CD4-positive, alpha-beta T cell treated with Interleukin-4 for 4 hours (primary cell): Measurements from ENCODE around the gene WNK2.

Experiments used
- DNase-seq: peaks from one replicate; pipeline ENCODE4 v3.0.0-alpha.2; 2020

Gene WNK2

GRCh38 chr9:93220627-93221026 lies 36.7 kb downstream of the WNK2 start:
- DNase-seq = no peak

- DNase-seq = no peak
Measured at GRCh38 chr9:93221044-93221443, 37.1 kb downstream of the WNK2 start.

GRCh38 chr9:93222890-93223259 lies 38.9 kb downstream of the WNK2 start:
- DNase-seq = no peak

- DNase-seq = no peak
Measured at GRCh38 chr9:93223260-93224180, 39.6 kb downstream of the WNK2 start.

GRCh38 chr9:93224591-93224990 lies 40.7 kb downstream of the WNK2 start:
- DNase-seq = no peak

- no peak for DNase-seq
Measured at GRCh38 chr9:93225417-93225816, 41.5 kb downstream of the WNK2 start.

- no peak for DNase-seq
Measured at GRCh38 chr9:93225892-93226291, 42.0 kb downstream of the WNK2 start.

GRCh38 chr9:93226819-93227218 lies 42.9 kb downstream of the WNK2 start:
- DNase-seq = no peak

- DNase-seq = no peak
Measured at GRCh38 chr9:93228030-93228429, 44.1 kb downstream of the WNK2 start.

GRCh38 chr9:93228453-93228852 lies 44.5 kb downstream of the WNK2 start:
- no peak for DNase-seq

- DNase-seq = no peak
Measured at GRCh38 chr9:93229636-93230035, 45.7 kb downstream of the WNK2 start.

GRCh38 chr9:93230185-93230584 lies 46.2 kb downstream of the WNK2 start:
- DNase-seq = no peak

- no peak for DNase-seq
Measured at GRCh38 chr9:93230601-93231000, 46.7 kb downstream of the WNK2 start.

GRCh38 chr9:93231121-93231694 lies 47.3 kb downstream of the WNK2 start:
- DNase-seq = no peak

- no peak for DNase-seq
Measured at GRCh38 chr9:93231716-93232115, 47.8 kb downstream of the WNK2 start.

- no peak for DNase-seq
Measured at GRCh38 chr9:93232388-93232960, 48.5 kb downstream of the WNK2 start.

- DNase-seq = no peak
Measured at GRCh38 chr9:93233033-93233432, 49.1 kb downstream of the WNK2 start.

GRCh38 chr9:93234600-93234999 lies 50.7 kb downstream of the WNK2 start:
- DNase-seq = no peak

- DNase-seq = no peak
Measured at GRCh38 chr9:93235300-93235960, 51.5 kb downstream of the WNK2 start.

GRCh38 chr9:93236541-93237206 lies 52.7 kb downstream of the WNK2 start:
- peak; percentile 10 for DNase-seq

- peak; percentile 18 for DNase-seq
Measured at GRCh38 chr9:93237540-93237939, 53.6 kb downstream of the WNK2 start.

- DNase-seq = no peak
Measured at GRCh38 chr9:93238953-93239925, 55.3 kb downstream of the WNK2 start.
